ENCODE results near the gene ITGB1. TPM values are rescaled to one million over a fixed set of nuclear protein-coding genes. Genes with fewer than 3 reads are reported as not detected.

Gene ITGB1
- total and polyA plus RNA-seq, 11 donors, result 150 to 1,693 (median 701) TPM

DNA sequence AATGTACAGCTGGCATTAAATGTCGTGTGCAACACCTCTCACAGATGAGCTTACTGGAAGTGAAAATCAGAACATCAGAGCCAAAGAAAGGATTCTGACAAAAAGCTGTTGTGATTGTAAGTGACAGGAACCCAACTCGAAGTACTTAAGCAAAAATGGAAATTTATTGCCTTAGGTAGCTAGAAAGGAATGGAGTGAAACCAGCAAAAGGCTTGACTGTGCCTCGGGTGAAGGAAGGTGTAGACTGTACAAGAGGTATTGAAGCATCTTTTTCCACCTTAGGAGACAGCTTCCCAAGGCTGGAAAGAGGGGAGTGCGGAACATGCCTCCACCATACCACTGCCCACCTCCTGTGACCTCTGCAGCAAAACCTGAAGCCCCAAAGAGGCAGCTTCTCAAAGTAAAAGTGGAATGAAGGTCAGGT, 27.3 kb upstream of the ITGB1 start:
- DNase-seq, result no peak
- no peak for TF ChIP-seq POLR2A (IDR thresholded peaks at IDR 0.05)
- TF ChIP-seq, protein P1, sequence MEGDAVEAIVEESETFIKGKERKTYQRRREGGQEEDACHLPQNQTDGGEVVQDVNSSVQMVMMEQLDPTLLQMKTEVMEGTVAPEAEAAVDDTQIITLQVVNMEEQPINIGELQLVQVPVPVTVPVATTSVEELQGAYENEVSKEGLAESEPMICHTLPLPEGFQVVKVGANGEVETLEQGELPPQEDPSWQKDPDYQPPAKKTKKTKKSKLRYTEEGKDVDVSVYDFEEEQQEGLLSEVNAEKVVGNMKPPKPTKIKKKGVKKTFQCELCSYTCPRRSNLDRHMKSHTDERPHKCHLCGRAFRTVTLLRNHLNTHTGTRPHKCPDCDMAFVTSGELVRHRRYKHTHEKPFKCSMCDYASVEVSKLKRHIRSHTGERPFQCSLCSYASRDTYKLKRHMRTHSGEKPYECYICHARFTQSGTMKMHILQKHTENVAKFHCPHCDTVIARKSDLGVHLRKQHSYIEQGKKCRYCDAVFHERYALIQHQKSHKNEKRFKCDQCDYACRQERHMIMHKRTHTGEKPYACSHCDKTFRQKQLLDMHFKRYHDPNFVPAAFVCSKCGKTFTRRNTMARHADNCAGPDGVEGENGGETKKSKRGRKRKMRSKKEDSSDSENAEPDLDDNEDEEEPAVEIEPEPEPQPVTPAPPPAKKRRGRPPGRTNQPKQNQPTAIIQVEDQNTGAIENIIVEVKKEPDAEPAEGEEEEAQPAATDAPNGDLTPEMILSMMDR (IDR thresholded peaks at IDR 0.05), result no peak
- H3K4me3 ChIP-seq, result no peak overlapping the region
- WGBS, 4 donors, result 83 to 90% (median 87%) methylated on average over 4 of the region's 4 CpGs
- H3K27me3 ChIP-seq, result no peaks in the 10 kb centered on the region
- H3K36me3 ChIP-seq, result no peaks in the 10 kb centered on the region
- H3K4me1 ChIP-seq, result peaks cover 3 to 62% (median 26%) of the 10 kb centered on the region in 12 donors
- H3K9me3 ChIP-seq, result no peaks in the 10 kb centered on the region
- peak overlapping the region in 7 of 12 donors; percentile 24 to 78 (median 52) for H3K27ac ChIP-seq
- intact Hi-C loops (cut with DNase I), result loop anchor here in 1 of 10 donors (10.0 kb wide), 1 partner anchor 541 kb away; the partner anchor contains the start of gene CCDC7
- no peak for ATAC-seq

DNA sequence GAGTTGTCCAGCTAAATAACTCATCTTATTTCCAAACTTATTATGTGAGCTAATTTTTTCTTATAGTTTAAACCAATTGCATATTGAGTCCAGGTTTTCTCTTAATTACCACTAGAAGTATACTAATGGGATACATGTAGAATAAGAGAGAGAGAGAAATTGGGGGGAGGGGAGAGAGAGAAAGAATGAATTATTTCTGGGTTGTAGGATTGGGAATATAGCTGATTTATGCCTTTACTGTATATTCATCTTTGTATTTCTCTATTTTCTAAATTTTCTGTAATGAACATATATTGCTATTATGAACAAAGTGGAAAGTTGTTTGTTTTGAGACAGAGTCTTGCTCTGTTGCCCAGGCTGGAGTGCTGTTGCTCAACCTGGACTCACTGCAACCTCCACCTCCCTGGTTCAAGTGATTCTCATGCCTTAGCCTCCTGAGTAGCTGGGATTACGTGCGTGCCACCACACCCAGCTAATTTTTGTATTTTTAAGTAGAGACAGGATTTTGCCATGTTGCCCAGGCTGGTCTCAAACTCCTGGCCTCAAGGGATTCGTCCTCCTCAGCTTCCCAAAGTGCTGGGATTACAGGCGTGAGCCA, 26.1 kb upstream of the ITGB1 start:
- 98 to 100% (median 99%) methylated on average over 4 of the region's 4 CpGs for WGBS, 4 donors
- Histone ChIP-seq H3K9me3 (no peaks in the 10 kb centered on the region), H3K4me3 (no peak overlapping the region), H3K36me3 (no peaks in the 10 kb centered on the region), H3K27me3 (no peaks in the 10 kb centered on the region), H3K27ac (no peak overlapping the region), H3K4me1 (peaks cover 7 to 70% (median 32%) of the 10 kb centered on the region in 12 donors)
- TF ChIP-seq, protein P1 (IDR thresholded peaks at IDR 0.05), result no peak
- TF ChIP-seq POLR2A (IDR thresholded peaks at IDR 0.05), result no peak
- no peak for DNase-seq
- intact Hi-C loops (cut with DNase I), result loop anchor here in 1 of 10 donors (10.0 kb wide), 1 partner anchor 539 kb away; the partner anchor contains the start of gene CCDC7
- no peak for ATAC-seq

GRCh38 chr10:32982911-32983909, 25.2 kb upstream of the ITGB1 start:
- DNase-seq (no peak), ATAC-seq (no peak)
- 77 to 81% (median 78%) methylated on average over 4 of the region's 4 CpGs for WGBS, 4 donors
- TF ChIP-seq, protein P1 (IDR thresholded peaks at IDR 0.05), result no peak
- no peak for TF ChIP-seq POLR2A (IDR thresholded peaks at IDR 0.05)
- intact Hi-C loops (cut with DNase I), result loop anchor here in 1 of 10 donors (10.0 kb wide), 1 partner anchor 538 kb away; the partner anchor contains the start of gene CCDC7
- H3K27me3 ChIP-seq, result no peaks in the 10 kb centered on the region
- no peaks in the 10 kb centered on the region for H3K9me3 ChIP-seq
- H3K27ac ChIP-seq, result peak overlapping the region in 8 of 12 donors; percentile 90 to 96 (median 93)
- H3K4me1 ChIP-seq, result peaks cover 7 to 70% (median 32%) of the 10 kb centered on the region in 12 donors
- H3K4me3 ChIP-seq, result no peak overlapping the region
- H3K36me3 ChIP-seq, result no peaks in the 10 kb centered on the region

Measured in heart left ventricle (tissue), 16 donors.